ENCODE measurements around the gene FAM117A. TPM values are rescaled to one million over a fixed set of nuclear protein-coding genes. Genes with fewer than 3 reads are reported as not detected.
A peak's percentile ranks its signal among the peaks of the same experiment; 100 is the strongest.

FAM117A gene
- total and polyA plus RNA-seq, 2 donors (not counting 1 experiment from before 2014, with no cell fraction given) = 93.4 to 162 TPM

GRCh38 chr17:49748791-49749190 is 15.1 kb downstream of the FAM117A start:
- ChIA-PET CTCF (interaction anchor here (0.5 to 5.3 kb wide), 4 partner anchors 13 to 185 kb away, joined by 3 to 55 read pairs (median 4); partner anchors contain the start of gene FAM117A), POLR2A (interaction anchor here (1.2 to 5.9 kb wide), 4 partner anchors 10 to 40 kb away, joined by 5 to 75 read pairs (median 12); partner anchors contain the start of genes FAM117A and KAT7)
- intact Hi-C loops (cut with micrococcal nuclease) = no loop called here
- Mint-ChIP-seq H3K27me3 (no peaks in the 10 kb centered on the region), H3K4me1 (peaks cover 82% of the 10 kb centered on the region), H3K27ac (peak overlapping the region; percentile 98), H3K9me3 (ENCODE audit: insufficient read depth) (no peaks in the 10 kb centered on the region), H3K4me3 (peak overlapping the region; percentile 93)
- DNase-seq (peak; percentile 67), ATAC-seq (ENCODE audit: low read depth) (peak; percentile 64)
- peaks cover 88% of the 10 kb centered on the region for H3K79me2 ChIP-seq (ENCODE audit: control insufficient read depth, insufficient read depth, low read length)
- 0% methylated on average over 3 of the region's 7 CpGs for WGBS (ENCODE audit: insufficient coverage)
- H3K27me3 ChIP-seq (replicated peaks in 1 of 4; ENCODE audit: control extremely low read depth in 1 of 4, control insufficient read depth in 3 of 4, insufficient read depth in 4 of 4, low read length in 3 of 4) = no peaks in the 10 kb centered on the region
- TF ChIP-seq EZH2 (IDR thresholded peaks at IDR 0.05; ENCODE audit: borderline replicate concordance, insufficient read depth, low read depth, low read length, poor library complexity, severe bottlenecking) = no peak
- no peak for TF ChIP-seq CTCF (IDR thresholded peaks at IDR 0.05)
- H3K4me3 ChIP-seq (ENCODE audit: control extremely low read depth in 1 of 5, extremely low read depth in 1 of 5, insufficient read depth in 1 of 5, low read depth in 2 of 5, low read length in 4 of 5) = peak overlapping the region in 1 of 5 experiments; percentile 6
- no peaks in the 10 kb centered on the region for H4K20me1 ChIP-seq (ENCODE audit: control insufficient read depth, insufficient read depth, low read length, poor library complexity, severe bottlenecking)
- H2AFZ ChIP-seq (ENCODE audit: insufficient read depth, low read depth, low read length, poor library complexity, severe bottlenecking) = peak overlapping the region; percentile 43
- H3K27ac ChIP-seq (ENCODE audit: low read length in 2 of 2) = peak overlapping the region; percentile 89 to 95
- H3K4me2 ChIP-seq (replicated peaks; ENCODE audit: low read depth, low read length, poor library complexity, severe bottlenecking) = peak overlapping the region; percentile 77
- H3K4me1 ChIP-seq (ENCODE audit: control insufficient read depth in 2 of 2, insufficient read depth in 2 of 2, low read length in 2 of 2) = peaks cover 68 to 78% of the 10 kb centered on the region in 2 donors
- H3K9me3 ChIP-seq (ENCODE audit: control extremely low read depth in 1 of 3, control insufficient read depth in 2 of 3, insufficient read depth in 1 of 3, low read length in 2 of 3) = no peaks in the 10 kb centered on the region
- peaks cover 0 to 17% of the 10 kb centered on the region in 2 experiments for H3K36me3 ChIP-seq (replicated peaks in 1 of 2; ENCODE audit: control extremely low read depth in 1 of 2, control insufficient read depth in 1 of 2, extremely low read depth in 1 of 2, insufficient read depth in 2 of 2, low read length in 1 of 2)
- H3K9ac ChIP-seq (ENCODE audit: low read length) = peak overlapping the region; percentile 44

- Mint-ChIP-seq H3K9me3 (ENCODE audit: insufficient read depth) (no peaks in the 10 kb centered on the region), H3K4me1 (peaks cover 79% of the 10 kb centered on the region), H3K27me3 (no peaks in the 10 kb centered on the region), H3K27ac (peak overlapping the region; percentile 98), H3K4me3 (peak overlapping the region; percentile 93)
- Histone ChIP-seq H3K9ac (ENCODE audit: low read length) (peak overlapping the region; percentile 67), H2AFZ (ENCODE audit: insufficient read depth, low read depth, low read length, poor library complexity, severe bottlenecking) (no peak overlapping the region), H3K4me3 (ENCODE audit: control extremely low read depth in 1 of 5, extremely low read depth in 1 of 5, insufficient read depth in 1 of 5, low read depth in 2 of 5, low read length in 4 of 5) (peak overlapping the region in 1 of 5 experiments; percentile 8), H4K20me1 (ENCODE audit: control insufficient read depth, insufficient read depth, low read length, poor library complexity, severe bottlenecking) (no peaks in the 10 kb centered on the region), H3K9me3 (ENCODE audit: control extremely low read depth in 1 of 3, control insufficient read depth in 2 of 3, insufficient read depth in 1 of 3, low read length in 2 of 3) (no peaks in the 10 kb centered on the region), H3K27ac (ENCODE audit: low read length in 2 of 2) (peak overlapping the region; percentile 89 to 95), H3K4me2 (replicated peaks; ENCODE audit: low read depth, low read length, poor library complexity, severe bottlenecking) (peak overlapping the region; percentile 77), H3K36me3 (replicated peaks in 1 of 2; ENCODE audit: control extremely low read depth in 1 of 2, control insufficient read depth in 1 of 2, extremely low read depth in 1 of 2, insufficient read depth in 2 of 2, low read length in 1 of 2) (peaks cover 0 to 17% of the 10 kb centered on the region in 2 experiments), H3K4me1 (ENCODE audit: control insufficient read depth in 2 of 2, insufficient read depth in 2 of 2, low read length in 2 of 2) (peaks cover 71 to 84% of the 10 kb centered on the region in 2 donors), H3K27me3 (replicated peaks in 1 of 4; ENCODE audit: control extremely low read depth in 1 of 4, control insufficient read depth in 3 of 4, insufficient read depth in 4 of 4, low read length in 3 of 4) (no peaks in the 10 kb centered on the region), H3K79me2 (ENCODE audit: control insufficient read depth, insufficient read depth, low read length) (peaks cover 88% of the 10 kb centered on the region)
- TF ChIP-seq EZH2 (IDR thresholded peaks at IDR 0.05; ENCODE audit: borderline replicate concordance, insufficient read depth, low read depth, low read length, poor library complexity, severe bottlenecking) (no peak), CTCF (IDR thresholded peaks at IDR 0.05) (no peak)
- ATAC-seq (ENCODE audit: low read depth) = no peak
- no peak for DNase-seq
- ChIA-PET POLR2A (interaction anchor here (1.2 to 5.9 kb wide), 4 partner anchors 10 to 40 kb away, joined by 5 to 75 read pairs (median 12); partner anchors contain the start of genes FAM117A and KAT7), CTCF (interaction anchor here (0.5 to 5.3 kb wide), 5 partner anchors 13 to 184 kb away, joined by 3 to 55 read pairs (median 4); partner anchors contain the start of genes FAM117A and SLC35B1)
- intact Hi-C loops (cut with micrococcal nuclease) = no loop called here
- WGBS (ENCODE audit: insufficient coverage) = no CpG with 5 or more reads among the region's 3 CpGs
Observed at GRCh38 chr17:49748223-49748622, 15.7 kb downstream of the FAM117A start.

Data from B cell (primary cell).